Measurements from ENCODE around the gene ERG.

GRCh38 chr21:38531039-38531541 lies 32.8 kb upstream of the ERG start:
- TF ChIP-seq, protein P1, sequence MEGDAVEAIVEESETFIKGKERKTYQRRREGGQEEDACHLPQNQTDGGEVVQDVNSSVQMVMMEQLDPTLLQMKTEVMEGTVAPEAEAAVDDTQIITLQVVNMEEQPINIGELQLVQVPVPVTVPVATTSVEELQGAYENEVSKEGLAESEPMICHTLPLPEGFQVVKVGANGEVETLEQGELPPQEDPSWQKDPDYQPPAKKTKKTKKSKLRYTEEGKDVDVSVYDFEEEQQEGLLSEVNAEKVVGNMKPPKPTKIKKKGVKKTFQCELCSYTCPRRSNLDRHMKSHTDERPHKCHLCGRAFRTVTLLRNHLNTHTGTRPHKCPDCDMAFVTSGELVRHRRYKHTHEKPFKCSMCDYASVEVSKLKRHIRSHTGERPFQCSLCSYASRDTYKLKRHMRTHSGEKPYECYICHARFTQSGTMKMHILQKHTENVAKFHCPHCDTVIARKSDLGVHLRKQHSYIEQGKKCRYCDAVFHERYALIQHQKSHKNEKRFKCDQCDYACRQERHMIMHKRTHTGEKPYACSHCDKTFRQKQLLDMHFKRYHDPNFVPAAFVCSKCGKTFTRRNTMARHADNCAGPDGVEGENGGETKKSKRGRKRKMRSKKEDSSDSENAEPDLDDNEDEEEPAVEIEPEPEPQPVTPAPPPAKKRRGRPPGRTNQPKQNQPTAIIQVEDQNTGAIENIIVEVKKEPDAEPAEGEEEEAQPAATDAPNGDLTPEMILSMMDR (IDR thresholded peaks at IDR 0.05), result no peak
- no peak for TF ChIP-seq POLR2A (IDR thresholded peaks at IDR 0.05)

Data from Peyer's patch (tissue), 4 donors.